Erythroblast (primary cell): ENCODE data around the gene DUOX1.

Source experiments
- DNase-seq, 2 experiments: peaks; one replicate each; lab custom pipeline; 2025; lab: John Stamatoyannopoulos, UW
- GATA1 ChIP-seq: IDR thresholded peaks from 2 replicates; pipeline ENCODE4 v1.6.1; 2011; ENCODE audit warnings: low read depth, mild to moderate bottlenecking, control low read depth, low read length, moderate library complexity
- POLR2A ChIP-seq: IDR thresholded peaks from 2 replicates; pipeline ENCODE4 v1.6.1; 2011; ENCODE audit warnings: mild to moderate bottlenecking, low read length

DUOX1 gene

DNA sequence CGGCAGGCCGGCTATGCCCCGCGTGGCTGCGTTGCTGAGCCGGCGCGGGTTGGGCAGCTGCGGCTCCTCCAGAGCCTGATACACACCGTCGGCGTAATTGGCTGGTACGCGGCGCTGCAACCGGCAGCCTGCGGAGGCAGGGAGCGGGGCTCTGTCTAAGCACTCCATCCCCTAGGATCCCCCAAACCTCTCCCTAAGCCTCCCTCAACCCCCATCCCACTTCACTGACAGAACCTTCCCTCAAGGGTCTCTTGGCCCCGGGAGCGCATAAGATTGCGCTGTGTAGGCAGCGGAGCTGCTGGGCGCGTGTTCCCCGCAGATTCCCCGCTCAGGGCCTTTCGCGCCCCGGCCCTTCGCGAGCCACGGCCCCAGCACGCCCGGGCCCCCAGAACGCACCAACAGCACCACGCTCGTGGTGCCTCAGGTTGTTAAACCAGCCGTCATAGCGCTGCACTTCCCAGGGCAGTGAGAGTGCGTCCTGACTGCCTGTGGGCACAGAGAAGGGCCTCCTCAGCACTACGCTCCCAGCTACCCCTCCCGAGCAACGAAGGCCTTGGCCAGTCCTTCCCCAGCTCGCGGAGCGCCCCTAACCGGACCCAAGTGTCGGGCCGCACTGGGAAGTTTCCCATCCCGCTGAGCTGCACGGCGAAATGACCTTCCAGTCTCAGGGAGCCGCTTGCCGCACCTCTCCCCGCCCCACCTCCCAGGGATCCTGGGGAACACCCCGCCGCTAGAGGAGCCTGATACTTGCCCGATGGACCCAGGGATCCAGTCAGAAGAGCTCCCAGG is 17.0 kb upstream of the DUOX1 start:
- no peak for DNase-seq
- TF ChIP-seq POLR2A (no peak), GATA1 (no peak)

DNA sequence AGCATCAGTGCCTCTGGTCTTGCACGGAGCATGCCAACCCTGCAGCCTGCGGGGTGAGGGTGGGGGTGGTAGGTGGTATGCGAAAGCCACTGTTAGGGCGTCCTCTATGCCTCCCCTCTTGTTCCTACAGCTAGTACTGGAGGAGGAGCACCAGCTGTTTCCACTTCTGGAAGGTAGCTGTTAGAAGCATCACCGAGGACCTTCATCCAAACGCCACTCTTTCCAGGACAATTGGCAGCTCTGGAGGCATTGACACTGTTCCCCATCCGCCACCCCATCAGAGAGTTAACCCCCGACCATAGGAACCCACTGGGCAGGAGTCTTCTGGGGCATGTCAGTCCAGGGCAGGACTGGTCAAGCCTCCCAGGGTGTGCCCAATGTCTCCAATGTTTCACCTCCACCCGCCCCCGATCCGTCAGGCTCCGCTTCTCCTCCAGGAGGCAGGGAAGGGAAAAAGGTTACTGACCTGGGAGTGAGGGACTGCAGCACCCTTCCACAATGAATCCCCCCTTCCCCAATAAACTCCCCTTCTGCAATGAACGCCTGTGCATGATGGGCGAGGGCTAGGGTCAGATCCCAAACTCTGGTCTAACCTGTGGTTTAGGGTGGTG is 16.3 kb upstream of the DUOX1 start:
- no peak for TF ChIP-seq GATA1
- no peak for TF ChIP-seq POLR2A
- no peak for DNase-seq

DNA sequence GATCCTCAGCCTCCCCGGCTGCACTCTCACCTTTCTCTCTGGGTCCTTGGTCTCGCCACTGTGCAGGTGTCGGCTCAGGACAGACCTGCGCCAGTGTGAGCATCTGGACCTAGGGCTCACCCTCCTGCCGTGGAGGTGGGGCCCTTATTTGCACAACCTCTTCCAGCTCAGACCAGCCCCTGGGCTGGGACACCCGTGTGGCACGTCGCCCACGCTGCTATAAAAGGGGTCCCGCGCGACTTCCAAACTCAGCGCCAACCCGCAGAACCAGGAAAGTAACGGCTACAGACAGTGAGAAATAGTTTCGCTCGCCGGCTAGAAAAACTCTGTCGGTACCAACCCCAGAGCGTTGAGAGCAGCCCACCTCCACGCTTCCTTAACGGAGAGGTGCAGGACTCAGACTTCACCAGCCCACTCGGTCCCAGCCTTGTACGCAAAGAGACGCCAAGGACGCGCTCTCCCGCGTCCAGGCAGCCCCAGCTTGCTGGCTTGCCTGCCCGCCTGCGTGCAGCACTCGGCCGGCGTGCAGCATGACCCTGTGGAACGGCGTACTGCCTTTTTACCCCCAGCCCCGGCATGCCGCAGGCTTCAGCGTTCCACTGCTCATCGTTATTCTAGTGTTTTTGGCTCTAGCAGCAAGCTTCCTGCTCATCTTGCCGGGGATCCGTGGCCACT is 15.6 kb upstream of the DUOX1 start, which contains the start of the genes DUOX2 and DUOXA2:
TSS of gene DUOX2 (minus strand) at position 97 of the 675 bp plus-strand sequence. CDS start 761 bp downstream, outside the sequence.
TSS of gene DUOXA2 (plus strand) at position 251 of the 675 bp plus-strand sequence. CDS start at position 531, 280 bp downstream.
- DNase-seq, result no peak
- TF ChIP-seq POLR2A (no peak), GATA1 (no peak)

DNA sequence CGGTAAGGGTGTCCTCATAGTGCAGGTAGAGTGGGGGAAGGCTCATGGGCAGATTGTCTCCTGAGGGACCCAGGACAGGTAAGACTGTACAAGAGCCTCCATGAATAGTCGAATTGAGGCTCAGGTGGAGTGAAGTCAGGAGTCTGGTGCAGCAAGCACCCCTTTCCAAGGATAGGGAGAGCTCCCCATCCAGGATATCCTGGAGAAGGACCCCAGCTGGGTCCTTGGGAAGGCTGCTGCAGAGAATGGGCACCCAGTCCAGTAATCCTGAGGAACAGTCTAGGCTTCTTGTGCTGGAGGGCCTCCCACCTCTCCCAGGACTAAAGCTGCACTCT is 15.1 kb upstream of the DUOX1 start:
- no peak for DNase-seq
- TF ChIP-seq POLR2A (no peak), GATA1 (no peak)

DNA sequence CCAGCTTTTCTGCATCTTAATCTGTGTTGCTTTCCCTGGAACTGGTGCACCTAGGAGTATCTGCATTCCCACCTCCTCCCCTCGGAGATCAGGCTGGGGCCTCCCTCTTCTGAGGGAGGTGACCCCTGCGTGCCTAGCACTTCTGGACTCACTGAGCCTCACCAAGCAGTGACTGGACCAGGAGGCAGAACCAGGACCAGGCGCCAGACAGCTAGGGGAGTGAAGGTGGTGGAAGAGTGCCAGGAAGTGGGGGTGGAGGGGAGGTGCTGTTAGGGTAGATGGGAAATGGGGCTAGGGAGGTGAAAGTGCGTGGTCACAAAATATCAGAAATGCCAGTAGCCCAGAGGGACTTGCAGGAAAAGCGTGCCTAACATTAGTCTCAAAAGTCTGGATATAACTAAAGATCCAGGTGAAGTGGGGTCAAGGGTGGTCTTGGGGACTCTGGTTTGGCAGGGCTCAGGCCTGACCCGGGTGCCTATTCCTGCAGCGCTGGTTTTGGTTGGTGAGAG is 14.4 kb upstream of the DUOX1 start:
- DNase-seq, result no peak
- TF ChIP-seq GATA1 (no peak), POLR2A (no peak)

DNA sequence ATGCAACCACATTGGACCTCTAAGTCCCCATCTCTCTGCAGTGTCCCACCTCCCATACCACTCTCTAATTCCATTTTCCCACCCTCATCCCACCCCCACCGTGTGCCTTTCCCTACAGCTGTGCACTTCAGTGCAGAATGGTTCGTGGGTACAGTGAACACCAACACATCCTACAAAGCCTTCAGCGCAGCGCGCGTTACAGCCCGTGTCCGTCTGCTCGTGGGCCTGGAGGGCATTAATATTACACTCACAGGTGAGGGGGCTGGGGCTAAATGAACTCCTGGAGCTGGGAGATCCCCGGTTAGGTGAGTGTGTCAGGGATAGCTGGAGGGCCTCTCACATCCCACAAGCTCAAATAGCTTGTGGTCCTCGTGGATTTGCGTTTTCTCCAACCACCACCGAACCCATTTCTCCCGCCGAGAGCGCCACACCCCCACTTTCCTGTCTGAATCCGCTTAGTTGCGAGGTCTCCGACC is 13.8 kb upstream of the DUOX1 start:
- TF ChIP-seq POLR2A (no peak), GATA1 (no peak)
- no peak for DNase-seq

DNA sequence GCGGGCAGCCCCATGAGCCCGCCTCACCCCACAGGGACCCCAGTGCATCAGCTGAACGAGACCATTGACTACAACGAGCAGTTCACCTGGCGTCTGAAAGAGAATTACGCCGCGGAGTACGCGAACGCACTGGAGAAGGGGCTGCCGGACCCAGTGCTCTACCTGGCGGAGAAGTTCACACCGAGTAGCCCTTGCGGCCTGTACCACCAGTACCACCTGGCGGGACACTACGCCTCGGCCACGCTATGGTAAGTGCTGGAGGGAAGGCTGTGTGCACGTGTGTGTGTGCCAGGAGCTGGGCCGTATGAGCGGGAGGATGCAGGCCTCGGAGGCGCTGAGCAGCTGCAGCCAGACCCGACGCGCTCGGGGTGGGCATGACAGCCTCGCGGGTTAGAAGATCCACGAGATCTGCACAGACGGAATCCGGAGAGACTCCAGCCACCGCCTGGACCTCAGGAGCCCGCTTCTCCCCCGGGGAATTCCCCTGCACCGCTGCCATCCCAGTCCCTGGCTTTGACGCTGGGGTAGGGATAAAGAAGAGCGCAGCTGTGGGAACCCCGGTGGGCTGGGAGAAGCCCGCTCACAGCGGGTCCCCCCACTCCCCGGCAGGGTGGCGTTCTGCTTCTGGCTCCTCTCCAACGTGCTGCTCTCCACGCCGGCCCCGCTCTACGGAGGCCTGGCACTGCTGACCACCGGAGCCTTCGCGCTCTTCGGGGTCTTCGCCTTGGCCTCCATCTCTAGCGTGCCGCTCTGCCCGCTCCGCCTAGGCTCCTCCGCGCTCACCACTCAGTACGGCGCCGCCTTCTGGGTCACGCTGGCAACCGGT is 13.1 kb upstream of the DUOX1 start:
- TF ChIP-seq POLR2A (no peak), GATA1 (no peak)

DNA sequence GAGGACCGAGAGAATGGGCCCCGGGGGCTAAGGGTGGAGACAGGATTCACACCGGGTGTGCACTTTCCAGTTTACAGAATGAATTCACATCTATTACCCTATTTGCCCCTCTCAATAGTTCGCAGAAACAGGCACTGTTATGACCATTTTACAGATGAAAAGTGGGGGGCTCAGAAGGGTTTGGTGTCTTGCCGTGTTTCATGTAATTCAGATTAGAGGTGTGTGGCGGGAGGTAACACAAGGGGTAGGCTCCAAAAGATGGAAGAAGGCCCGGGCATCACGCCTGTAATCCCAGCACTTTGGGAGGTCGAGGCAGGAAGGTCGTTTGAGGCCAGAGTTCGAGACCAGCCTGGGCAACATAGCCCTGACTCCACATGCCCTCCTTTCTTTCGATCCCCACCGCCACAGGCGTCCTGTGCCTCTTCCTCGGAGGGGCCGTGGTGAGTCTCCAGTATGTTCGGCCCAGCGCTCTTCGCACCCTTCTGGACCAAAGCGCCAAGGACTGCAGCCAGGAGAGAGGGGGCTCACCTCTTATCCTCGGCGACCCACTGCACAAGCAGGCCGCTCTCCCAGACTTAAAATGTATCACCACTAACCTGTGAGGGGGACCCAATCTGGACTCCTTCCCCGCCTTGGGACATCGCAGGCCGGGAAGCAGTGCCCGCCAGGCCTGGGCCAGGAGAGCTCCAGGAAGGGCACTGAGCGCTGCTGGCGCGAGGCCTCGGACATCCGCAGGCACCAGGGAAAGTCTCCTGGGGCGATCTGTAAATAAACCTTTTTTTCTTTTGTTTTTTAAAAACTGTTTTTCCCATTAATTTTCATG is 12.3 kb upstream of the DUOX1 start:
- no peak for DNase-seq
- no peak for TF ChIP-seq GATA1
- no peak for TF ChIP-seq POLR2A

More for the DNA sequence above, 13.1 kb upstream of the DUOX1 start:
- no peak for DNase-seq

DNA sequence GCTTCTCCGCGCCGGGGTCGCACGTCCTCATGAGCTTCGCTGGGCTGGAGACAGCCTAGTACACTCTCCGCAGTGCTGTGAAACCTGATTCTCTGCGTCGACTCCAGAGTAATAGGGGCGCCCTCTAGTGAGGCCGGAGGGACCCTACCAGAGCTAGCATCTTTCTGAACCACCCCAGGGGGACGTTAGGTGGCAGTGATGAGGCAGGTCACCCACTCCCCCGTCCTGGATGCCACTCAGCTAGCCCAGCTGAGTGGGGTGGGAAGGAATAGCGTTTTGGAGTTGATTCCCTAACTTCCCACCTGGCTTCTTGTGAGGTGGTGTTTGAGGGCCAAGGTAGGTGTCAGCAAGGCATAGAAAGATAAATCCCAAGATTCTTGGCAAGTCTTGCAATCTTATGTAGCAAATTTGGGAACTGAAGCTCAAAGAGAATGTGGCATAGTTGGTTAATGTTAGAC is 11.6 kb upstream of the DUOX1 start:
- TF ChIP-seq GATA1, result no peak
- no peak for TF ChIP-seq POLR2A
- peak; percentile 81 to 86 for DNase-seq

DNA sequence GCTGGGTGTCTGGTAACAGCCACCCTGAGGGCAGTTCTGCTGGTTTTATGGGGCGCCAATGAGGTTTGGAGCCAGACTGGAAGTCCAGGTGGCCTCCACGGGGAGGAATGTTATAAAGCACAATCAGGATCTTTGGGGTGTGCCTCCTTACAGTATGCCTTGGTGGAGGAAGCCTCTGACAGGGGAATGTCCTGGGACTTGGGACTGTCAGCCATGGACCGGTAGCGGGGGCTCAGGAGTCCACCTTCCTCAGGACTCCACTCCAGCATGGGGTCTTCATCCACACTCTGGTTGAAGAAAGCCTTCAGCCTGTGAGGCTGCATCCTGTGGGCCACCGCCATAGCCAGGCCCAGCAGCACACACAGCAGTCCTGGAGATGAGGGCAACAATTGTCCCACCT is 10.8 kb upstream of the DUOX1 start:
- no peak for DNase-seq
- no peak for TF ChIP-seq GATA1
- TF ChIP-seq POLR2A, result no peak

DNA sequence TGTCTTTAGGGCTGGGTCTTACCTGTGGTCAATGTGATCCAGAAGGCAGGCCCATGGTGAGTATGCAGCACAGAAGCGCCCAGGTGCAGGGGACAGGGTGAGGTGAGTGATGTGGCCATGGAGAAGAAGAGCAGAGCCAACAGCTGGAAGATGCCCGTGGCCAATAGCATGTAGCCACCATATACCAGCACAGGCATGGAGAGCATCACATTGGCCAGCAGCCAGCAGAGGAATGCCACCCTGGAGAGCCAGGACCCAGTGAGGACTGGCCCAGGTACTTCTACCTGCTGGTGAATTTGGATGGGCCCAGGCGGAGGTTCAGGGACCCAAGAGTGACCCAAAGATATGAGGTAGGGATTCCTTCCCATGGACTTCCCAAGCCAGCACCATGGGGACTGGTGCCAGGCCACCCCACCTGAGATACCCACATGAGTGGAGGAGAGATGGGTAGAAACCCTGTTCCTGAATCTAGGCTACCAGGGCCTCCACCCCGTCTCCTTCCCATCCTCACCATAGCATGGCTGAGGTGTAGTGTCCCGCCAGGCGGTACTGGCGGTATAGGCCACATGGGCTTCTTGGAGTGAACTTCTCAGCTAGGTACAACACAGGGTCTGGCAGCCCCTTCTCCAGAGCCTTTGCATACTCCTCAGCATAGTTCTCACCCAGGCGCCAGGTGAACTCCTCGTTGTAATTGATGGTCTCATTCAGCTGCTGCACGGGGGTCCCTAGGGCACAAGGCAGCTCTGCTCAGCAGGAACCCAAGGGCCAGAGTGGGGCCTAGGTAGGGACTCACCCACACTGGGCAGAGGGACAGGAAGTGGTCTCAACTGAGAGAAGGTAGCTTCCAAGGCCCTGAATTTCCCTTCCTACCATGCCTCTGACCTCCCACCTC is 9.5 kb upstream of the DUOX1 start:
- TF ChIP-seq POLR2A (no peak), GATA1 (no peak)
- no peak for DNase-seq
